H1 (cell line): Measurements from ENCODE around the gene LONRF2. TPM values are rescaled to one million over a fixed set of nuclear protein-coding genes. Genes with fewer than 3 reads are reported as not detected.

Experiments used
- CTCF ChIA-PET: fragments of 300-600 bp; sonication (Branson Sonifier 250); formaldehyde crosslinking; loops from one replicate; lab custom pipeline; 2021; ENCODE audit not compliant: partially characterized antibody; lab: Charles Lee
- POLR2A ChIA-PET: fragments of 300-600 bp; sonication (Branson Sonifier 250); formaldehyde crosslinking; loops from one replicate; lab custom pipeline; 2021; ENCODE audit warnings: inconsistent platforms; ENCODE audit not compliant: partially characterized antibody; lab: Charles Lee
- DNase-seq, 2 experiments: peaks; one replicate each; pipeline versions ENCODE4 v3.0.0 to v3.0.0-alpha.2; 2010 to 2022; ENCODE audit warnings: low spot score in 2 of 2, low read depth in 1 of 2, mixed read lengths in 1 of 2
- FAIRE-seq: peaks from 2 replicates; lab custom pipeline; 2011; peaks lifted over from hg19 to GRCh38; lab: Jason Lieb, UNC
- H2AFZ ChIP-seq: 2 replicates; pipeline ENCODE4 v1.8.1; 2012; ENCODE audit warnings: low read length, inconsistent platforms
- H2AK5ac ChIP-seq: 2 replicates; pipeline ENCODE4 v1.6.1; 2013; ENCODE audit warnings: low read depth, low read length
- H2BK120ac ChIP-seq: replicated peaks from 2 replicates; pipeline ENCODE3; 2013; ENCODE audit warnings: low read depth, low read length, inconsistent platforms
- H2BK12ac ChIP-seq: 2 replicates; pipeline ENCODE4 v1.6.1; 2013; ENCODE audit warnings: low read depth, low read length
- H2BK15ac ChIP-seq: 2 replicates; pipeline ENCODE4 v1.6.1; 2013; ENCODE audit warnings: low read length
- H2BK20ac ChIP-seq: 2 replicates; pipeline ENCODE4 v1.6.1; 2013; ENCODE audit warnings: low read length
- H2BK5ac ChIP-seq: 2 replicates; pipeline ENCODE4 v1.6.1; 2013; ENCODE audit warnings: low read depth, low read length
- H3K14ac ChIP-seq: 2 replicates; pipeline ENCODE4 v1.6.1; 2013; ENCODE audit warnings: inconsistent platforms; ENCODE audit not compliant: insufficient read length
- H3K18ac ChIP-seq: 2 replicates; pipeline ENCODE4 v1.6.1; 2013; ENCODE audit warnings: low read length; ENCODE audit errors: extremely low read depth
- H3K23ac ChIP-seq: 2 replicates; pipeline ENCODE4 v1.6.1; 2013; ENCODE audit warnings: inconsistent platforms; ENCODE audit not compliant: insufficient read length
- H3K23me2 ChIP-seq: 2 replicates; pipeline ENCODE4 v1.6.1; 2013; ENCODE audit warnings: low read depth, low read length
- H3K27ac ChIP-seq: 2 replicates; pipeline ENCODE4 v1.6.1; 2011; ENCODE audit warnings: low read depth, low read length, inconsistent platforms
- H3K27me3 ChIP-seq, 4 experiments: replicated peaks in 1 of 4; 1 replicate in 1 of 4; 2 replicates in 3 of 4; pipeline versions ENCODE4 v1.6.1 to v1.8.1; 2011 to 2013; ENCODE audit warnings: low read length in 3 of 4, mild to moderate bottlenecking in 3 of 4, inconsistent platforms in 2 of 4, mixed read lengths in 2 of 4, moderate library complexity in 1 of 4; ENCODE audit not compliant: control insufficient read depth in 3 of 4, insufficient read depth in 3 of 4; ENCODE audit errors: extremely low read depth in 1 of 4
- H3K36me3 ChIP-seq, 4 experiments: 2 replicates each; pipeline versions ENCODE4 v1.6.1 to v1.8.1; 2011 to 2013; ENCODE audit warnings: mild to moderate bottlenecking in 4 of 4, low read length in 3 of 4, moderate library complexity in 2 of 4, control low read depth in 1 of 4, inconsistent platforms in 1 of 4; ENCODE audit not compliant: insufficient read depth in 4 of 4, control insufficient read depth in 2 of 4
- H3K4ac ChIP-seq: replicated peaks from 2 replicates; pipeline ENCODE3; 2013; ENCODE audit warnings: low read length, low read depth, mixed read lengths, inconsistent platforms; ENCODE audit not compliant: insufficient read length
- H3K4me1 ChIP-seq, 4 experiments: replicated peaks in 1 of 4; 1 replicate in 1 of 4; 2 replicates in 3 of 4; pipeline versions ENCODE4 v1.6.1 to v1.8.1; 2011 to 2013; ENCODE audit warnings: low read length in 3 of 4, inconsistent platforms in 2 of 4, mixed read lengths in 1 of 4; ENCODE audit not compliant: insufficient read depth in 4 of 4, control insufficient read depth in 3 of 4
- H3K4me2 ChIP-seq, 2 experiments: 2 replicates each; pipeline versions ENCODE4 v1.6.1 to v1.8.1; 2011 to 2013; ENCODE audit warnings: low read depth in 2 of 2, low read length in 2 of 2, control low read depth in 1 of 2, inconsistent platforms in 1 of 2, mild to moderate bottlenecking in 1 of 2; ENCODE audit not compliant: insufficient read depth in 1 of 2
- H3K4me3 ChIP-seq, 4 experiments: fragments of 200-600, 300-600 bp in 1 of 4; sonication (generic), shearing (Covaris generic), sonication (Bioruptor Twin) in 1 of 4; 2 replicates each; pipeline versions ENCODE4 v1.5.1 to v1.8.1; 2011 to 2016; ENCODE audit warnings: low read length in 4 of 4, low read depth in 3 of 4, control low read depth in 2 of 4, inconsistent platforms in 2 of 4, mild to moderate bottlenecking in 2 of 4, mixed read lengths in 1 of 4, moderate library complexity in 1 of 4; ENCODE audit not compliant: insufficient read depth in 2 of 4; ENCODE audit errors: extremely low read depth in 1 of 4
- H3K56ac ChIP-seq: replicated peaks from 2 replicates; pipeline ENCODE3; 2013; ENCODE audit warnings: low read depth, mild to moderate bottlenecking, mixed read lengths, low read length, inconsistent platforms; ENCODE audit not compliant: insufficient read length
- H3K79me1 ChIP-seq: 2 replicates; pipeline ENCODE4 v1.6.1; 2013; ENCODE audit warnings: low read depth, low read length, control low read depth
- H3K79me2 ChIP-seq, 2 experiments: 2 replicates each; pipeline versions ENCODE4 v1.6.1 to v1.8.1; 2012 to 2013; ENCODE audit warnings: low read length in 2 of 2, mild to moderate bottlenecking in 2 of 2, inconsistent platforms in 1 of 2; ENCODE audit not compliant: insufficient read depth in 2 of 2, control insufficient read depth in 1 of 2
- H3K9ac ChIP-seq, 4 experiments: replicated peaks in 1 of 4; 1 replicate in 1 of 4; 2 replicates in 3 of 4; pipeline versions ENCODE4 v1.6.1 to v1.8.1; 2011 to 2013; ENCODE audit warnings: low read depth in 3 of 4, low read length in 3 of 4, control low read depth in 2 of 4, mild to moderate bottlenecking in 2 of 4, moderate library complexity in 2 of 4, inconsistent platforms in 1 of 4; ENCODE audit errors: extremely low read depth in 1 of 4
- H3K9me3 ChIP-seq, 2 experiments: 2 replicates each; pipeline versions ENCODE4 v1.6.1 to v1.8.1; 2012 to 2013; ENCODE audit warnings: mild to moderate bottlenecking in 2 of 2, moderate library complexity in 2 of 2, control low read depth in 1 of 2, inconsistent platforms in 1 of 2, low read depth in 1 of 2, low read length in 1 of 2, mixed read lengths in 1 of 2; ENCODE audit not compliant: insufficient read depth in 2 of 2
- H4K20me1 ChIP-seq, 2 experiments: replicated peaks in 1 of 2; 2 replicates each; pipeline versions ENCODE3 to v1.8.1; 2011 to 2013; ENCODE audit warnings: inconsistent platforms in 2 of 2, low read length in 2 of 2, mild to moderate bottlenecking in 1 of 2; ENCODE audit not compliant: insufficient read depth in 2 of 2, control insufficient read depth in 1 of 2
- H4K5ac ChIP-seq: 2 replicates; pipeline ENCODE4 v1.6.1; 2013; ENCODE audit warnings: low read length, low read depth, mixed read lengths, inconsistent platforms; ENCODE audit not compliant: insufficient read length
- H4K8ac ChIP-seq: 2 replicates; pipeline ENCODE4 v1.8.0; 2013; ENCODE audit warnings: mild to moderate bottlenecking, moderate library complexity, low read length, inconsistent platforms; ENCODE audit not compliant: insufficient read depth; ENCODE audit errors: extremely low read depth
- H4K91ac ChIP-seq: replicated peaks from 2 replicates; pipeline ENCODE3; 2013; ENCODE audit warnings: low read length, mixed read lengths, inconsistent platforms; ENCODE audit not compliant: insufficient read length
- CEBPB ChIP-seq: IDR thresholded peaks from 2 replicates; pipeline ENCODE4 v1.6.1; 2012; ENCODE audit warnings: low read depth, low read length
- CTCF ChIP-seq, 3 experiments: IDR thresholded peaks; 1 replicate in 2 of 3; 2 replicates in 1 of 3; pipeline versions ENCODE4 v1.5.1 to v1.6.1; 2011; ENCODE audit warnings: low read length in 3 of 3, mild to moderate bottlenecking in 3 of 3, inconsistent platforms in 2 of 3, low read depth in 1 of 3, moderate library complexity in 1 of 3; ENCODE audit not compliant: insufficient read depth in 1 of 3; ENCODE audit errors: control extremely low read depth in 1 of 3
- GABPA ChIP-seq: IDR thresholded peaks from 2 replicates; pipeline ENCODE4 v1.6.1; 2011; ENCODE audit warnings: mild to moderate bottlenecking, low read length, moderate library complexity, borderline replicate concordance; ENCODE audit not compliant: insufficient read depth
- NANOG ChIP-seq: IDR thresholded peaks from 2 replicates; pipeline ENCODE4 v1.6.1; 2011; ENCODE audit warnings: low read length, low read depth, mild to moderate bottlenecking, inconsistent platforms; ENCODE audit not compliant: insufficient read depth, poor library complexity, severe bottlenecking
- POU5F1 ChIP-seq: IDR thresholded peaks from 2 replicates; pipeline ENCODE4 v1.6.1; 2011; ENCODE audit warnings: low read depth, mild to moderate bottlenecking, low read length, moderate library complexity
- RAD21 ChIP-seq, 2 experiments: IDR thresholded peaks in 1 of 2; conservative IDR thresholded peaks in 1 of 2; 2 replicates each; pipeline ENCODE4 v1.6.1; 2011; ENCODE audit warnings: low read depth in 2 of 2, low read length in 2 of 2, improper control_type of control experiment in 1 of 2, inconsistent platforms in 1 of 2, mild to moderate bottlenecking in 1 of 2, moderate library complexity in 1 of 2
- SIN3A ChIP-seq, 2 experiments: IDR thresholded peaks in 1 of 2; conservative IDR thresholded peaks in 1 of 2; 2 replicates each; pipeline ENCODE4 v1.6.1; 2011 to 2012; ENCODE audit warnings: low read length in 2 of 2, improper control_type of control experiment in 1 of 2, low read depth in 1 of 2, mild to moderate bottlenecking in 1 of 2
- TAF7 ChIP-seq: optimal IDR thresholded peaks from 2 replicates; pipeline ENCODE3; 2011; ENCODE audit warnings: low read depth, mild to moderate bottlenecking, inconsistent platforms, low read length, moderate library complexity, borderline replicate concordance
- WGBS, 2 experiments: shearing (Covaris generic) in 1 of 2; methylation state at CpG; one replicate each; pipeline versions ENCODE4 v1.1.6 to v1.1.7; 2013 to 2015; ENCODE audit warnings: low lambda C conversion rate in 2 of 2, mixed read lengths in 2 of 2, inconsistent platforms in 1 of 2, low coverage in 1 of 2, missing lambda C conversion rate in 1 of 2; ENCODE audit not compliant: insufficient replicate concordance in 2 of 2, insufficient coverage in 1 of 2, insufficient read length in 1 of 2; ENCODE audit errors: extremely low coverage in 1 of 2, missing lambda C conversion rate in 1 of 2; 5-methylcytosine and 5-hydroxymethylcytosine counted together
- polyA plus RNA-seq, 7 experiments: library from polyadenylated mRNA; depleted of rRNA in 3 of 7; stranded (reverse) in 5 of 7; unstranded in 2 of 7; fragments of >200 nt in 5 of 7; fragments of 200-250 nt in 2 of 7; gene quantifications; 1 replicate in 5 of 7; 2 replicates in 1 of 7; 4 replicates in 1 of 7; pipeline versions ENCODE4 v1.2.1 to v1.2.3, GENCODE V29; 2011 to 2013; ENCODE audit warnings: missing spikeins in 2 of 7, mixed read lengths in 2 of 7
- total RNA-seq: library from RNA; stranded (reverse); fragmentation: NEBNext Ultra II Directional; extraction: Animal tissue kit (Norgen Biotek cat#: 25700); gene quantifications from 2 replicates; pipeline ENCODE4 v1.2.1, GENCODE V29; 2021

The LONRF2 gene
- total and polyA plus RNA-seq, 2 of the 8 experiments (the other 6 are each of a cell fraction or from before 2014, with no cell fraction given): 0.24 to 0.74 TPM

GRCh38 chr2:100228967-100229366 lies 93.3 kb downstream of the LONRF2 start:
- H3K4me2 ChIP-seq: no peak overlapping the region
- 93% methylated on average over 1 of the region's 1 CpG; no CpG with 5 or more reads in 1 of the 2 experiments for WGBS, 2 experiments
- ChIA-PET POLR2A (no interaction called here), CTCF (interaction anchor here (0.5 to 3.0 kb wide), 6 partner anchors 8 to 621 kb away, joined by 3 to 11 read pairs (median 6); no protein-coding TSS in a partner anchor)
- no peak overlapping the region for H2BK5ac ChIP-seq
- no peaks in the 10 kb centered on the region for H3K9me3 ChIP-seq
- no peak overlapping the region for H2BK20ac ChIP-seq
- H3K79me2 ChIP-seq: no peaks in the 10 kb centered on the region
- H2AFZ ChIP-seq: no peak overlapping the region
- no peak overlapping the region for H3K18ac ChIP-seq
- no peaks in the 10 kb centered on the region for H3K27me3 ChIP-seq
- no peak overlapping the region for H3K9ac ChIP-seq
- H3K4me1 ChIP-seq: no peaks in the 10 kb centered on the region
- H3K23me2 ChIP-seq: no peaks in the 10 kb centered on the region
- H2BK15ac ChIP-seq: no peak overlapping the region
- H3K4me3 ChIP-seq: no peak overlapping the region
- no peak overlapping the region for H3K4ac ChIP-seq
- H3K36me3 ChIP-seq: no peaks in the 10 kb centered on the region
- H4K8ac ChIP-seq: no peak overlapping the region
- H3K56ac ChIP-seq: no peak overlapping the region
- no peak overlapping the region for H2BK120ac ChIP-seq
- no peak overlapping the region for H3K23ac ChIP-seq
- H3K27ac ChIP-seq: no peak overlapping the region
- no peak overlapping the region for H2BK12ac ChIP-seq
- no peak for DNase-seq
- H4K5ac ChIP-seq: no peak overlapping the region
- no peak overlapping the region for H3K14ac ChIP-seq
- no peaks in the 10 kb centered on the region for H4K20me1 ChIP-seq
- FAIRE-seq: no peak
- H4K91ac ChIP-seq: no peak overlapping the region
- no peak overlapping the region for H2AK5ac ChIP-seq
- H3K79me1 ChIP-seq: no peaks in the 10 kb centered on the region
- no peak for TF ChIP-seq GABPA
- TF ChIP-seq NANOG: no peak
- TF ChIP-seq CEBPB: no peak
- no peak for TF ChIP-seq POU5F1
- TF ChIP-seq SIN3A (conservative IDR thresholded peaks at IDR 0.05 in 1 of 2, IDR thresholded peaks at IDR 0.05 in 1 of 2; ENCODE audit: low read depth in 1 of 2, low read length in 2 of 2): no peak
- no peak for TF ChIP-seq TAF7
- TF ChIP-seq CTCF (IDR thresholded peaks at IDR 0.05; ENCODE audit: control extremely low read depth in 1 of 3, insufficient read depth in 1 of 3, low read depth in 1 of 3, low read length in 3 of 3): no peak
- TF ChIP-seq RAD21 (IDR thresholded peaks at IDR 0.05 in 1 of 2, conservative IDR thresholded peaks at IDR 0.05 in 1 of 2; ENCODE audit: low read depth in 2 of 2, low read length in 2 of 2): no peak
